ENCODE measurements around the gene TMEM165.

DNA sequence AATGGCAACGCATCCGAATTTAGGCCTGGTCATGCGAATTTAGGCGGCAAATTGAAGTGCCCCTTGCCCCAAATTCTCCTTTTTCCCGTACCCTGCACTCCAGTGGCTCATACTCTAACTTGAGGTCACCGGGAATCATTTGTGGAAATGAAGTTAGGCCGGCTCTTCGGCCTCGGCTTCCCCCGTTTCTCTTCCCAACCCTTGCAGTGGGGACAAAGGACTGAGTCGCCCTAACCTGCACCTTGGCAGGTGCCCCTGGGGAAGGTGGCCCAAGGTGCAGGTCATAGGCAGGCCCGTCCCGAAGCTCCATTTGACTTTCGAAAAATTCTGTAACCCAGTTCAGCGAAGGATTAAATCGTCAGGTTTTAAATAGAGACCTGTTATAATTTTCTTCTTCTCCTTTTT is 48.9 kb upstream of the TMEM165 start:
- no peak for TF ChIP-seq EP300 (IDR thresholded peaks at IDR 0.05; ENCODE audit: low read length)
- TF ChIP-seq, protein P1, sequence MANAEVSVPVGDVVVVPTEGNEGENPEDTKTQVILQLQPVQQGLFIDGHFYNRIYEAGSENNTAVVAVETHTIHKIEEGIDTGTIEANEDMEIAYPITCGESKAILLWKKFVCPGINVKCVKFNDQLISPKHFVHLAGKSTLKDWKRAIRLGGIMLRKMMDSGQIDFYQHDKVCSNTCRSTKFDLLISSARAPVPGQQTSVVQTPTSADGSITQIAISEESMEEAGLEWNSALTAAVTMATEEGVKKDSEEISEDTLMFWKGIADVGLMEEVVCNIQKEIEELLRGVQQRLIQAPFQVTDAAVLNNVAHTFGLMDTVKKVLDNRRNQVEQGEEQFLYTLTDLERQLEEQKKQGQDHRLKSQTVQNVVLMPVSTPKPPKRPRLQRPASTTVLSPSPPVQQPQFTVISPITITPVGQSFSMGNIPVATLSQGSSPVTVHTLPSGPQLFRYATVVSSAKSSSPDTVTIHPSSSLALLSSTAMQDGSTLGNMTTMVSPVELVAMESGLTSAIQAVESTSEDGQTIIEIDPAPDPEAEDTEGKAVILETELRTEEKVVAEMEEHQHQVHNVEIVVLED (CRISPR knock-in tag; IDR thresholded peaks at IDR 0.05) = no peak
